ENCODE results near the gene ATP6V1G1. TPM values are rescaled to one million over a fixed set of nuclear protein-coding genes. Genes with fewer than 3 reads are reported as not detected.
"Not testable (repeated sequence)": the region's sequence is repeated elsewhere in the genome, so short reads cannot be mapped to it uniquely, and the experiment has no call there.

The ATP6V1G1 gene
- polyA plus RNA-seq, 3 donors: 62.5 to 133 (median 92.3) TPM

DNA sequence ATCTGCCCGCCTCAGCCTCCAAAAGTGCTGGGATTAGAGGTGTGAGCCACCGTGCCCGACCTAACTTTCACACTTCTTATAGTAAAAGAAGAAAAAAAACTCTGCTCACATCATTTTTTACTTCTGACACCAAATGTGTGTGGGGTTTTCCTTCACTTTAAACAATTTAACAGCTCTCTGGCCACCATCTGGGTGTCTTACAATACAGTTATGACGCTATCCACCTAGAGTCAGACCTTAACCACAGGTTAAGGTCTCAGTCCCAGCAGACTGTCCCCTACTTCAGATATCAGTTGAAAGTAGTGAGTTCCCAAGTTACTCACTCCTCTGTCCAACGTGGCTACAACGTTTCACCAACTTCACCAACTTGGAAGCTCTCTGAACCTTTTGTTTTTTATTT lies 15.4 kb upstream of the ATP6V1G1 start:
- 83 to 90% (median 85%) methylated on average over 6 of the region's 6 CpGs for WGBS, 3 donors
- H3K27ac ChIP-seq (ENCODE audit: low read depth, low read length): no peak overlapping the region

DNA sequence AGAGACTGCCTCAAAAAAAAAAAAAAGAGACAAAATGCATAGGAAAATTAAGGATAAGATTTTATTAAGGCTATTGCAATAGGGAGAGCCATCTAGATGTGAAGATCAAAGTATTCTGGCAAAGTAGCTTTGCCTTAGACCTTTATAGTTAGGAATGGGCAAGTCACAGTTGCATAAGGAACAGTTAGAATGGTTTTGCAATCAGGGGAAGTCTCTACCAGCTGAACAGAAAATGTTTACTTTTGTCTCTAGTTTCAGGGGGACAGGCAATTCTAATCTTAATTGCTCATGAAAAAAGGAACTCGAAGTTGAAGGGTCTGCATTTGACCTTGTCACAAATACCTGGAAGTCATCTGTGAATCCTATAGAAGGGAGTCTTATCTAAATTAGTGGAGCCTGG lies 13.1 kb upstream of the ATP6V1G1 start:
- H3K27ac ChIP-seq (ENCODE audit: low read depth, low read length): no peak overlapping the region
- 3 to 25% (median 15%) methylated on average over 1 of the region's 1 CpG for whole genome bisulfite sequencing, 3 donors

- H3K27ac ChIP-seq (ENCODE audit: low read depth, low read length): not testable (repeated sequence)
- WGBS, 3 donors: 82 to 87% (median 84%) methylated on average over 5 of the region's 5 CpGs
Observed at GRCh38 chr9:114576779-114577178, 10.8 kb upstream of the ATP6V1G1 start.

- not testable (repeated sequence) for H3K27ac ChIP-seq (ENCODE audit: low read depth, low read length)
- 74 to 85% (median 84%) methylated on average over 5 of the region's 5 CpGs for WGBS, 3 donors
Observed at GRCh38 chr9:114578134-114578533, 9.4 kb upstream of the ATP6V1G1 start.

DNA sequence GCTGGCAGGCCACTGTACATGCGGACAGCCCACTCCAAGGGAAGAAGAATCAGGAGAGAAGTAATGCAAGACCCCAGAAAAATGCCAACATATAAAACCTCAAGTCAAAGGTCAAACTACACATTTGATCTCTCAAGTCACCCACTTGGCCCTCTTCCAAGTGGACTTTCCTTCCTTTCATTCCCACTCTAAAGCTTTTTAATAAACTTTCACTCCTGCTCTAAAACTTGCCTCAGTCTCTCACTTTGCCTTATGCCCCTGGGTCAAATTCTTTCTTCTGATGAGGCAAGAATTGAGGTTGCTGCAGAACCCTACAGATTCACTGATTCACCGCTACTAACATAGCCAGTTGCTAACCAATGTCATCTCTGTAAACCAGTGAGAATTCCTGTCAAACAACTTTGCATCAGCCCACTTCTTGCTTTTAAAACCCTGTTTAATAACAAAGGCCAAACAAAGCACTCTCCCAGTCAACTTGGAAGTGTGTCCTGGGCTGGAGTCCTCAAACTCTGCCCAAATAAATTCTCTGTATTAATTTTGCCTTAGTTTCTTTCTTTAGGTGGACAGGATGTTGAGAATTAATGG lies 6.9 kb upstream of the ATP6V1G1 start:
- WGBS, 3 donors: 84 to 98% (median 85%) methylated on average over 2 of the region's 2 CpGs
- H3K27ac ChIP-seq (ENCODE audit: low read depth, low read length): no peak overlapping the region

DNA sequence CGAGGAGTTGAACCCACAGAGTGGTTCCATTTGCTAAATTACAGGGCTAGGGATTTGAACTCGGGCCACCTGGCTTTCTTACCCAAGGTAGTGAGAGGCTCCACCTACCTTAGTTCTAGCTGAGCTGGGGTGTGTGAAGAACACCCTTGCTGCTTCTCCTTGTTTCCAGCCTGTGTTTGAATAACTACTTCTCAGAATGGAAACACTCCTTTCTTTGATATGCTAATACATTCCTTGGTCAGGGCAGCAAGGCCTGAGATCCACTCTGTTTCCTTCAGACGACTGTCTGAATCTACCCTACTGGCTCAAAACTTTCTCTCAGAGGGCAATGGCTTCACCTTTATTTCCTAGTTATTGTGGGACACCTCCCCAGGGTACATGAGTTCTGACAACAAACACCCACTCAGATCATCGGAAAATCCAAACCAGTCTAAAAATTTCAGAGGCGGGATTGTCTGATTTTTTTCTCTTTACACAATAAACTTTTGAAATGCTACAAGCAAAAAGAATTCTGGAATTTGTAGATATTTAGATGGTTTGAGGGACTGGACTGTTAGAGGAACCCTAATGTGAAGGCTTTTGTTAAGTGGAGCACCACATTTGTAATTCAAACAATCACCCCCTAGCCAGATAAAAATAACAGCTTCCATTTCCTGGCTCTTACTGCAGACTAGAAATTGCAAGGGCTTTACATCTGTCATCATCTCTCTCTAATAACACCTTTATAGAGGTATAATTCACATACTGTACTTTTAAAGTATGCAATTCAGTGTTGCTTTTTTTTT lies 4.0 kb upstream of the ATP6V1G1 start:
- H3K27ac ChIP-seq (ENCODE audit: low read depth, low read length): no peak overlapping the region
- WGBS, 3 donors: 59 to 69% (median 59%) methylated on average over 5 of the region's 5 CpGs

DNA sequence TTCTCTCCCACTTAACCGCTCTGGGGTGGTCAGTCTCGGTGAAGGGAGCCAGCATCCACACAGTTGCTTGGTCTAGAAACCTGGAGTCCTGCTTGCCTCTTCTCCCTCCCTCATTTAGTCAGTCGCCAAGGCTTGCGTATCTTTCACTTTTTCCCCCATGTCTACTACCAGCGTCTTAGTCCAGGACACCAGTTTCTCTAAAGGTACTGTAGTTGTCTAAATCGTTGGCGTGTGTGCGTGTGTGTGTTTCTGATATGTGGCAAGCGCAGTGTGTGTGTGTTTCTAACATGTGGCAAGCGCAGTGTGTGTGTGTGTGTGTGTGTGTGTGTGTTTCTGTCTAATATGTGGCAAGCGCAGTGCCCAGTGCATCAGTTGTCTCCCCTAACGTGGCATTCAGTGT lies 641 bp downstream of the ATP6V1G1 start:
- WGBS, 3 donors: 0 to 2% (median 1%) methylated on average over 12 of the region's 12 CpGs
- no peak overlapping the region for H3K27ac ChIP-seq (ENCODE audit: low read depth, low read length)

- 15 to 17% (median 17%) methylated on average over 11 of the region's 11 CpGs for WGBS, 3 donors
- H3K27ac ChIP-seq (ENCODE audit: low read depth, low read length): no peak overlapping the region
Observed at GRCh38 chr9:114588651-114589526, 1.3 kb downstream of the ATP6V1G1 start.

DNA sequence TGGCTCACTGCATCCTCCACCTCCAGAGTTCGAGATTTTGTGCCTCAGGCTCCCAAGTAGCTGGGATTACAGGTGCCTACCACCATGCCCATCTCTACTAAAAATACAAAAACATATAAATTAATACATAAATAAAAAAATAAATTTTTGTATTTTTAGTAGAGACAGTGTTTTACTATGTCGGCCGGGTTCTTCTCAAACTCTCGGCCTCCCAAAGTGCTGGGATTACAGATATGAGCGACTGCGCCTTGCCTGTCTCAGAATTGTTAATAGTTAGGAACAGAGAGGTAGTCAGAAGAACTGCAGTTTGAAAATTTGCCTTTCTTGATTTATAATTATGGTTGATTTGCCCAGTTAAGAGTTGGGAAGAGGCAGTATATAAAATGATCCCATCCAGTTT lies 2.8 kb downstream of the ATP6V1G1 start:
- WGBS, 3 donors: 76 to 92% (median 86%) methylated on average over 6 of the region's 6 CpGs
- H3K27ac ChIP-seq (ENCODE audit: low read depth, low read length): no peak overlapping the region

GRCh38 chr9:114591291-114591787 lies 3.8 kb downstream of the ATP6V1G1 start:
- H3K27ac ChIP-seq (ENCODE audit: low read depth, low read length): no peak overlapping the region
- WGBS, 3 donors: 42 to 50% (median 45%) methylated on average over 5 of the region's 5 CpGs

- no peak overlapping the region for H3K27ac ChIP-seq (ENCODE audit: low read depth, low read length)
- 39 to 70% (median 43%) methylated on average over 1 of the region's 1 CpG for WGBS, 3 donors
Observed at GRCh38 chr9:114591849-114592248, 4.3 kb downstream of the ATP6V1G1 start.

DNA sequence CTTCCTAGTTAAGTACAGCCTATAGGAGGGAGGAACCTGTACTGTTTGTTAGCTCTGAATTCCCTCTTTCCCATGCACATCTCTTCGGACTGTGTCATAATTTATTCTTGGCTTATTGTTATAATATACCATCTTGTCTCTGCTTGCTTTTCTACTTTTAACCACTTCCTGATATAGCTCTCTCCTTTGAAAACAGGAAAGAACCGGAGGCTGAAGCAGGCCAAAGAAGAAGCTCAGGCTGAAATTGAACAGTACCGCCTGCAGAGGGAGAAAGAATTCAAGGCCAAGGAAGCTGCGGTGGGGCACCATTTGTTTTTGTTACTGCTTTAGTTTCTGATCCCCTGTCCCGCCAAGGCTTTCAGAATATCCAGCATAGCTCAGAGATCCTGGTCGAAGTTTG lies 4.8 kb downstream of the ATP6V1G1 start:
- WGBS, 3 donors: 24 to 41% (median 31%) methylated on average over 6 of the region's 6 CpGs
- no peak overlapping the region for H3K27ac ChIP-seq (ENCODE audit: low read depth, low read length)

DNA sequence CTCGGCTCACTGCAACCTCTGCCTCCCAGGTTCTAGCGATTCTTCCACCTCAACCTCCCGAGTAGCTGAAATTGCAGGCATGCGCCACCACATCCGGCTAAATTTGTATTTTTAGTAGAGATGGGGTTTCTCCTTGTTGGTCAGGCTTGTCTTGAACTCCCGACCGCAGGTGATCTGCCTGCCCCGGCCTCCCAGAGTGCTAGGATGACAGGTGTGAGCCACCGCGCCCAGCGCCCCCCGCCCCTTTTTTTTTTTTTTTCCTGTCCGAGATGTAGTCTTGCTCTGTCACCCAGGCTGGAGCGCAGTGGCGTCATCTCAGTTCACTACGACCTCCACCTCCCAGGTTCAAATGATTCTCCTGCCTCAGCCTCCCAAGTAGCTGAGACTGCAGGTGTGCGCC lies 6.6 kb downstream of the ATP6V1G1 start:
- H3K27ac ChIP-seq (ENCODE audit: low read depth, low read length): no peak overlapping the region
- 96 to 99% (median 97%) methylated on average over 16 to 17 of the region's 17 CpGs for WGBS, 3 donors

DNA sequence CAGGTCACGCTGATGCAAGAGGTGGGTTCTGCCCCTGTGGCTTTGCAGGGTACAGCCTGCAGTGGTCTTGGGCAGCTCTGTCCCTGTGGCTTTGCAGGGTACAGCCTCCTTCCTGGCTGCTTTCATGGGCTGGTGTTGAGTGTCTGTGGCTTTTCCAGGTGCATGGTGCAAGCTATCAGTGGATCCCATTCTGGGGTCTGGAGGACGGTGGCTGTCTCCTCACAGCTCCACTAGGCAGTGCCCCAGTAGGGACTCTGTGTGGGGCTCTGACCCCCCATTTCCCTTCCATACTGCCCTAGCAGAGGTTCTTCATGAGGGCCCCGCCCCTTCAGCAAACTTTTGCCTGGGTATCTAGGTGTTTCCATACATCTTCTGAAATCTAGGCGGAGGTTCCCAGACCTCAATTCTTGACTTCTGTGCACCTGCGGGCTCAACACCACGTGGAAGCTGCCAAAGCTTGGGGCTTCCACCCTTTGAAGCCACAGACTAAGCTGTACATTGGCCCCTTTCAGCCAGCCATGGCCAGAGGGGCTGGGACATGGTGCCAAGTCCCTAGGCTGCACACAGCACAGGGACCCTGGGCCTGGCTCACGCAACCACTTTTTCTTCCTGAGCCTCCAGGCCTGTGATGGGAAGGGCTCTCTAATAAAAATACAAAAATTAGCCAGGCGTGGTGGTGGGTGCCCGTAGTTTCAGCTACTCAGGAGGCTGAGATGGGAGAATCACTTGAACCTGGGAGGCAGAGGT lies 13.1 kb downstream of the ATP6V1G1 start:
- WGBS, 3 donors: 92 to 98% (median 98%) methylated on average over 9 of the region's 9 CpGs
- H3K27ac ChIP-seq (ENCODE audit: low read depth, low read length): not testable (repeated sequence)

DNA sequence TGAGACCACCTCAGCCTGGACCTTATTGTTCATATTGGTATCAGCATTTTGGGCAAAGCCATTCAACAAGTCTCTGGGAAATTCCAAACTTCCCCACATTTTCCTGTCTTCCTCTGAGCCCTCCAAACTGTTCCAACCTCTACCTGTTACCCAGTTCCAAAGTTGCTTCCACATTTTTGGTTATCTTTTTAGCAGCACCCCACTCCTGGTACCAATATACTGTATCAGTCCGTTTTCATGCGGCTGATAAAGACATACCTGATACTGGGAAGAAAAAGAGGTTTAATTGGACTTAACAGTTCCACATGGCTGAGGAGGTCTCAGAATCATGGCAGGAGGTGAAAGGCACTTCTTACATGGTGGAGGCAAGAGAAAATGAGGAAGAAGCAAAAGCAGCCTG lies 14.2 kb downstream of the ATP6V1G1 start:
- not testable (repeated sequence) for H3K27ac ChIP-seq (ENCODE audit: low read depth, low read length)
- WGBS, 3 donors: 95 to 97% (median 96%) methylated on average over 2 of the region's 2 CpGs

DNA sequence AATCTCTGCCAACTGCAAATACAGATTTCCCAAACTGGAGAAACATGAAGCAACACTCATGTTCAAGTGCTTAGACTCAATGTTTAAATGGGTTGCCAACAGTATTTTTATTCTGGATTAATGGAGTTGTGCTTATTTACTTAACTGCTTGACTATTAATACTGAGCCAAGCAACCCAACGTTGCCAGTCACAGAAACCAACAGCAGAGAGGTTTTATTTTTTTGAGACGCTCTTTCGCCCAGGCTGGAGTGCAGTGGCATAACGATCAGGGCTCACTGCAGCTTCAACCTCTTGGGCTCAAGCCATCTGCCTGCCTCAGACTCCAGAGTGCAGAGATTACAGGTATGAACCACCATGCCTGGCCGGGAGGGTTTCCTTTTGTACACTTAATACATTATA lies 15.1 kb downstream of the ATP6V1G1 start:
- WGBS, 3 donors: 84 to 89% (median 86%) methylated on average over 5 of the region's 5 CpGs
- H3K27ac ChIP-seq (ENCODE audit: low read depth, low read length): no peak overlapping the region

DNA sequence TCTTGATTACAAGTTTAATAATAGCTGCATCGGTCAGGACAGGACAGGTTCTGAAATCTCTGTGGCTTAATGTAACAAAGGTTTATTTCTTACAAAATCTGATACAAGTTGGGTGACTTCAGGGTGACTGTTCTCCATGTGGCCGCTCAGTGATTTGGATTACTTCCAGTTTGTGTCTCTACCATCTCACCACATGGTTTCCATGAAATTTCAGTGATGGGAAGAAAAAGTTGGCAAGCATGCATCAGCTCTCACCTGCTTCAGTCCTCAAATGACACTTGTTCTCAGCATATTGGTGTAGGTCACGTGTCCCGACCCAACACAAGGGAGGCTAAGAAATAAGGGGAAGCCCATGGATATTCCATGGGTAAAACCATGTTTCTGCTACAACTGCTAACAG lies 15.7 kb downstream of the ATP6V1G1 start:
- WGBS, 3 donors: 91 to 92% (median 91%) methylated on average over 4 of the region's 4 CpGs
- H3K27ac ChIP-seq (ENCODE audit: low read depth, low read length): no peak overlapping the region

- no peak overlapping the region for H3K27ac ChIP-seq (ENCODE audit: low read depth, low read length)
- 85 to 94% (median 89%) methylated on average over 3 of the region's 3 CpGs for WGBS, 3 donors
Observed at GRCh38 chr9:114604989-114605388, 17.4 kb downstream of the ATP6V1G1 start.
